ENCODE data around the gene FAM131B. TPM values are rescaled to one million over a fixed set of nuclear protein-coding genes. Genes with fewer than 3 reads are reported as not detected.

FAM131B gene
- total and polyA plus RNA-seq, 2 of the 8 experiments (the other 6 are each of a cell fraction or from before 2014, with no cell fraction given): 23.1 to 38.2 TPM

DNA sequence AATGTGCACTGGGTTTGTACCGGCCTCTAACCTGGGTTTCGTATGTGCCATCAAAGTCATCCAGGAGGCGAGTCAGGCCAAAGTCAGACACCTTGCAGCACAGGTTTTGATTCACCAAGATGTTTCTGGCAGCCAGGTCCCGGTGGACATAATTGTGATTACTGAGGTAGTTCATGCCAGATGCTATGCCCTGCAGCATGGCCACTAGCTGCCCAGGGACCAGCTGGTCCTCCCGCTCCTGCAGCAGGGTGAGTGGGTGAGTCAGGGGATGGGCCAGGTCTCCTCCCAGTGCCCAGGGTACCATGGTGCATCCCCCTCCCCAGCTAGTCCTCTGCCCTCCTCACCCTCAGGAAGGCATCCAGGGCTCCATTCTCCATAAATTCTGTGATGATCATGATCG lies 32.3 kb upstream of the FAM131B start (continued):
- no peak for TF ChIP-seq MAFK (IDR thresholded peaks at IDR 0.05; ENCODE audit: low read depth, low read length)
- TF ChIP-seq SIN3A (conservative IDR thresholded peaks at IDR 0.05 in 1 of 2, IDR thresholded peaks at IDR 0.05 in 1 of 2; ENCODE audit: low read depth in 1 of 2, low read length in 2 of 2): no peak
- TF ChIP-seq GTF2F1 (IDR thresholded peaks at IDR 0.05; ENCODE audit: borderline replicate concordance, low read depth, low read length): no peak
- no peak for TF ChIP-seq CEBPB (IDR thresholded peaks at IDR 0.05; ENCODE audit: low read depth, low read length)
- TF ChIP-seq SIRT6 (IDR thresholded peaks at IDR 0.05; ENCODE audit: low read length): no peak
- no peak for TF ChIP-seq NRF1 (IDR thresholded peaks at IDR 0.05; ENCODE audit: low read depth, low read length)
- TF ChIP-seq CHD2 (IDR thresholded peaks at IDR 0.05; ENCODE audit: low read length): no peak
- no peak for TF ChIP-seq TBP (IDR thresholded peaks at IDR 0.05; ENCODE audit: low read depth, low read length)
